Neural cell (in vitro differentiated cells): ENCODE results near the gene OARD1. TPM values are rescaled to one million over a fixed set of nuclear protein-coding genes. Genes with fewer than 3 reads are reported as not detected.

Experiments
- H2AFZ ChIP-seq: fragments of 200-600, 300-800 bp; sonication (generic), shearing (Covaris generic); 2 replicates; pipeline ENCODE4 v1.6.0; 2014; ENCODE audit warnings: low read depth, mild to moderate bottlenecking, antibody characterized with exemption, low read length, moderate library complexity
- H3F3A ChIP-seq: fragments of 200-600 bp; shearing (Covaris generic); 2 replicates; pipeline ENCODE4 v1.6.1; 2016; ENCODE audit warnings: mild to moderate bottlenecking, moderate library complexity, mixed read lengths, antibody characterized with exemption, low read length; ENCODE audit not compliant: insufficient read depth, poor library complexity, severe bottlenecking
- H3K27ac ChIP-seq: fragments of 200-600, 300-800 bp; sonication (generic), shearing (Covaris generic); 2 replicates; pipeline ENCODE4 v1.5.1; 2014; ENCODE audit warnings: mild to moderate bottlenecking, low read length, moderate library complexity
- H3K27me3 ChIP-seq: fragments of 300-800, 200-600 bp; sonication (generic), shearing (Covaris generic); 2 replicates; pipeline ENCODE4 v1.6.0; 2014; ENCODE audit warnings: mild to moderate bottlenecking, low read depth, low read length, moderate library complexity; ENCODE audit not compliant: insufficient read depth
- H3K36me3 ChIP-seq: fragments of 300-800, 200-600 bp; sonication (generic), shearing (Covaris generic); 2 replicates; pipeline ENCODE4 v1.5.1; 2014; ENCODE audit warnings: mild to moderate bottlenecking, antibody characterized with exemption, low read length, moderate library complexity; ENCODE audit not compliant: insufficient read depth
- H3K4me2 ChIP-seq: fragments of 300-800, 200-600 bp; sonication (generic), shearing (Covaris generic); 2 replicates; pipeline ENCODE4 v1.6.0; 2014; ENCODE audit warnings: mild to moderate bottlenecking, low read length
- H3K4me3 ChIP-seq: fragments of 300-800, 200-600 bp; sonication (generic), shearing (Covaris generic); 2 replicates; pipeline ENCODE4 v1.5.1; 2014; ENCODE audit warnings: mild to moderate bottlenecking, low read length, moderate library complexity
- H3K79me2 ChIP-seq: fragments of 200-600 bp; shearing (Covaris generic); replicated peaks from 2 replicates; pipeline ENCODE4 v1.6.0; 2014; ENCODE audit warnings: mild to moderate bottlenecking, low read length, moderate library complexity; ENCODE audit not compliant: insufficient read depth
- H3K9ac ChIP-seq: fragments of 300-800, 200-600 bp; sonication (generic), shearing (Covaris generic); 2 replicates; pipeline ENCODE4 v1.6.1; 2016; ENCODE audit warnings: mild to moderate bottlenecking, low read length, mixed read lengths
- H3K9me2 ChIP-seq: fragments of 200-600 bp; shearing (Covaris generic); 2 replicates; pipeline ENCODE4 v1.6.1; 2016; ENCODE audit warnings: mild to moderate bottlenecking, low read length, mixed read lengths; ENCODE audit not compliant: insufficient read depth
- H3K9me3 ChIP-seq: fragments of 200-600, 300-800 bp; sonication (generic), shearing (Covaris generic); 2 replicates; pipeline ENCODE4 v1.6.1; 2016; ENCODE audit warnings: mild to moderate bottlenecking, mixed run types, low read length, moderate library complexity, mixed read lengths
- H4K20me1 ChIP-seq: fragments of 200-600 bp; shearing (Covaris generic); 2 replicates; pipeline ENCODE4 v1.6.1; 2016; ENCODE audit warnings: mild to moderate bottlenecking, mixed run types; ENCODE audit not compliant: insufficient read depth
- CTCF ChIP-seq: fragments of 450-650 bp; IDR thresholded peaks from 2 replicates; pipeline ENCODE4 v1.5.1; 2014; ENCODE audit warnings: antibody characterized with exemption, mild to moderate bottlenecking, moderate library complexity; ENCODE audit not compliant: poor library complexity, severe bottlenecking
- EP300 ChIP-seq: fragments of 450-650 bp; conservative IDR thresholded peaks from 2 replicates; pipeline ENCODE4 v1.6.1; 2014; ENCODE audit warnings: antibody characterized with exemption, mild to moderate bottlenecking, moderate library complexity; ENCODE audit not compliant: poor library complexity, severe bottlenecking
- EZH2 ChIP-seq: fragments of 200-600, 300-800 bp; shearing (Covaris generic), sonication (generic); IDR thresholded peaks from 2 replicates; pipeline ENCODE4 v1.6.1; 2014; ENCODE audit warnings: antibody characterized with exemption, low read length, borderline replicate concordance, mild to moderate bottlenecking; ENCODE audit not compliant: insufficient read depth, poor library complexity, severe bottlenecking
- MXI1 ChIP-seq: fragments of 450-650 bp; conservative IDR thresholded peaks from 2 replicates; pipeline ENCODE4 v1.6.1; 2014; ENCODE audit warnings: antibody characterized with exemption, mild to moderate bottlenecking; ENCODE audit not compliant: poor library complexity, severe bottlenecking
- POLR2AphosphoS5 ChIP-seq: IDR thresholded peaks from 2 replicates; pipeline ENCODE4 v1.6.1; 2012
- RAD21 ChIP-seq: fragments of 450-650 bp; conservative IDR thresholded peaks from 2 replicates; pipeline ENCODE4 v1.6.1; 2014; ENCODE audit warnings: antibody characterized with exemption, mild to moderate bottlenecking, moderate library complexity
- REST ChIP-seq: IDR thresholded peaks from 2 replicates; pipeline ENCODE4 v1.6.1; 2012; ENCODE audit warnings: borderline replicate concordance
- SMC3 ChIP-seq: fragments of 450-650 bp; conservative IDR thresholded peaks from 2 replicates; pipeline ENCODE4 v1.6.1; 2014; ENCODE audit warnings: antibody characterized with exemption, mild to moderate bottlenecking, moderate library complexity; ENCODE audit not compliant: poor library complexity
- TAF1 ChIP-seq: IDR thresholded peaks from 2 replicates; pipeline ENCODE4 v1.6.1; 2012; ENCODE audit warnings: low read depth
- polyA plus RNA-seq: library from polyadenylated mRNA; depleted of rRNA; stranded (reverse); fragments of >200 nt; gene quantifications from 2 replicates; pipeline ENCODE4 v1.2.3, GENCODE V29; 2014

OARD1 gene
- polyA plus RNA-seq, 1 donor from 2014 or later: 38.7 TPM

GRCh38 chr6:41028561-41029412, 43.4 kb downstream of the OARD1 start:
- Histone ChIP-seq H3K9me2 (no peaks in the 10 kb centered on the region), H3K4me2 (no peak overlapping the region), H3K27ac (no peak overlapping the region), H3F3A (no peaks in the 10 kb centered on the region), H3K4me3 (peak overlapping the region; percentile 40), H3K9me3 (no peaks in the 10 kb centered on the region), H3K36me3 (no peaks in the 10 kb centered on the region), H3K79me2 (no peaks in the 10 kb centered on the region), H3K27me3 (peaks cover 11% of the 10 kb centered on the region), H3K9ac (no peak overlapping the region), H2AFZ (no peak overlapping the region), H4K20me1 (no peaks in the 10 kb centered on the region)
- TF ChIP-seq SMC3: no peak
- TF ChIP-seq EP300: no peak
- TF ChIP-seq EZH2: no peak
- TF ChIP-seq CTCF: no peak
- no peak for TF ChIP-seq TAF1
- no peak for TF ChIP-seq POLR2AphosphoS5
- TF ChIP-seq RAD21: no peak
- TF ChIP-seq REST: no peak

- H3K79me2 ChIP-seq: no peaks in the 10 kb centered on the region
- H3K4me2 ChIP-seq: no peak overlapping the region
- H4K20me1 ChIP-seq: no peaks in the 10 kb centered on the region
- H3K27ac ChIP-seq: no peak overlapping the region
- no peak overlapping the region for H2AFZ ChIP-seq
- H3K36me3 ChIP-seq: no peaks in the 10 kb centered on the region
- peak overlapping the region; percentile 40 for H3K4me3 ChIP-seq
- peaks cover 11% of the 10 kb centered on the region for H3K27me3 ChIP-seq
- no peaks in the 10 kb centered on the region for H3K9me3 ChIP-seq
- H3K9ac ChIP-seq: no peak overlapping the region
- no peaks in the 10 kb centered on the region for H3K9me2 ChIP-seq
- TF ChIP-seq TAF1 (no peak), SMC3 (peak; percentile 96), CTCF (peak; percentile 96), RAD21 (peak; percentile 94), EZH2 (no peak), MXI1 (no peak)
- H3F3A ChIP-seq: no peaks in the 10 kb centered on the region
These were observed 44.2 kb downstream of the OARD1 start for GRCh38 chr6:41027799-41028560.
